NCI-H774 (cell line): ENCODE data around the gene CDH23.

Experiments used
- DNase-seq: peaks from one replicate; lab custom pipeline; 2025; lab: John Stamatoyannopoulos, UW

CDH23 gene

DNA sequence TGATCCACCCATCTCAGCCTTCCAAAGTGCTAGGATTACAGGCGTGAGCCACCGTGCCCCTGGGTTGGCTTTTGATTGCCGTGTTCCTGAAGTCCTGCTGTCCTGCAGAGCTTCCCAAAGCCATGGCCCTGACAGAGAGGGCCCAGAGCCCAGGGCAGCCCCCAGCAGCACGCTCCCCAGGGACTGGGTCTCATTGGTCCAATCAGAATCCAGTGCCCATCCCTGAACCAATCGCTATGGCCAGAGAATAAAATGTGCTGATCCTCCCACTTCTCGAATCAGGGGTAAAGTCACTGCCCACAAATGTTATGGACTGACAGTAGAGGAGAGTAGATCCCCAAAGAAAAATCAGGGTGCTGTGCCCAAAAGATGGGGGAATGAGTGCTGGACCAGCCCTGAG, 327.8 kb downstream of the CDH23 start:
- no peak for DNase-seq

GRCh38 chr10:71725249-71725648, 328.5 kb downstream of the CDH23 start:
- DNase-seq: no peak

DNA sequence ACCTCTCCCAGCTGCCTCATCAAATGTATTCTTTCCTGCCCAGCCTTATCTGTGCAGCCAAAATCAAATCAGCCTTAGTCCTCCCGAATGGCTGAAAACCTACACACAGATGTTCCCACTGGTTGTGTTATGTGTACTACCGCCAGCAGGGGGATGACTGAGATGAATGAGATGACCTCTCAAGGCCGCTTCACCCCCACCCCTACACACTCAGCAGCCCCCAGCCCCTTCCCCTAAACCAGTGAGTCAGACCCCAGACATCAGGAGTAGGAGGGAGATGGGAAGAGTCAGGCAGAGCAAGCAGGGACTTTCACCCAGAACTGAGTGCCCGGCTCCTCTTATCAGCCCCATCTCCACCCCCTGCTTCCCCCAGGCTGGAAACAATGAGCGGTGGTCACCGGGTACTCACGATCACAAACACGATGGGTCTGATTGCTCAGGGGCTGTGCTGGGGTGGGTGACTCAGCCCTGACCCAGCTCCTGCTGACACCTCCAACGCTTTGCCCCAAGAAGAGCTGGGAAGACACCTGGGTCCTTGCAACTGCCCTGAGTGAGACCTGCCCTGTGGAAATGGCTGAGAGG, 329.4 kb downstream of the CDH23 start:
- no peak for DNase-seq

GRCh38 chr10:71726580-71727104, 329.9 kb downstream of the CDH23 start:
- no peak for DNase-seq

- DNase-seq: no peak
Measured at GRCh38 chr10:71727105-71727737, 330.5 kb downstream of the CDH23 start.

- no peak for DNase-seq
Measured at GRCh38 chr10:71727738-71728737, 331.3 kb downstream of the CDH23 start.

DNA sequence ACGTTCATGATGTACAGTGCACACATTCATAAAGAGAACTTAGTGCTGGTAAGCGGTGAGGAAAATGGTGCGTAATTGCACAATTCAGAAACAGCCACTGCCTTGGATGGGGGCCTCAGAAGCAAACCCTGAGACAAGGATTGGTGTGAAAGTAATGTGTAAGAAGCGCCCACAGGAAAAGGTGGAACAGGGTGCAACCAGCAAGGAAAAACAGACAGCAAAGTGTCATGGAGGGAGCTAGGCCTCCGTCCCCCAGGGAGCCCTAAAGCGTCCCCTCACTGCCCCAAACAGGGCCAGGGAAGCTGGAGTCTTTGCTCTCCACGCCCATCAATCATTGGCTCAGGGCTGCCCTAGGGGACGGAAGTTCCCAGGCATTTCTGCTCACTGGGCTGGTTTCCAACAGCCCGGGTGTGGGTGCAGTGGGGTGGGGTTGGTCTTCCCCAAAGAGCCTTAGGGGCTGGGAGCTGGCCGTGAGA, 332.5 kb downstream of the CDH23 start:
- no peak for DNase-seq

- no peak for DNase-seq
Measured at GRCh38 chr10:71731791-71732190, 335.1 kb downstream of the CDH23 start.

- no peak for DNase-seq
Measured at GRCh38 chr10:71734797-71735196, 338.1 kb downstream of the CDH23 start.

GRCh38 chr10:71735709-71736569, 339.2 kb downstream of the CDH23 start:
- no peak for DNase-seq

- no peak for DNase-seq
Measured at GRCh38 chr10:71736570-71736952, 339.8 kb downstream of the CDH23 start.

GRCh38 chr10:71737001-71737833, 340.5 kb downstream of the CDH23 start:
- DNase-seq: no peak

- no peak for DNase-seq
Measured at GRCh38 chr10:71737834-71738197, 341.1 kb downstream of the CDH23 start.

- no peak for DNase-seq
Measured at GRCh38 chr10:71739358-71739900, 342.7 kb downstream of the CDH23 start.

- no peak for DNase-seq
Measured at GRCh38 chr10:71740069-71740653, 343.4 kb downstream of the CDH23 start.

- no peak for DNase-seq
Measured at GRCh38 chr10:71741029-71741428, 344.3 kb downstream of the CDH23 start.

- no peak for DNase-seq
Measured at GRCh38 chr10:71741671-71742070, 345.0 kb downstream of the CDH23 start.

DNA sequence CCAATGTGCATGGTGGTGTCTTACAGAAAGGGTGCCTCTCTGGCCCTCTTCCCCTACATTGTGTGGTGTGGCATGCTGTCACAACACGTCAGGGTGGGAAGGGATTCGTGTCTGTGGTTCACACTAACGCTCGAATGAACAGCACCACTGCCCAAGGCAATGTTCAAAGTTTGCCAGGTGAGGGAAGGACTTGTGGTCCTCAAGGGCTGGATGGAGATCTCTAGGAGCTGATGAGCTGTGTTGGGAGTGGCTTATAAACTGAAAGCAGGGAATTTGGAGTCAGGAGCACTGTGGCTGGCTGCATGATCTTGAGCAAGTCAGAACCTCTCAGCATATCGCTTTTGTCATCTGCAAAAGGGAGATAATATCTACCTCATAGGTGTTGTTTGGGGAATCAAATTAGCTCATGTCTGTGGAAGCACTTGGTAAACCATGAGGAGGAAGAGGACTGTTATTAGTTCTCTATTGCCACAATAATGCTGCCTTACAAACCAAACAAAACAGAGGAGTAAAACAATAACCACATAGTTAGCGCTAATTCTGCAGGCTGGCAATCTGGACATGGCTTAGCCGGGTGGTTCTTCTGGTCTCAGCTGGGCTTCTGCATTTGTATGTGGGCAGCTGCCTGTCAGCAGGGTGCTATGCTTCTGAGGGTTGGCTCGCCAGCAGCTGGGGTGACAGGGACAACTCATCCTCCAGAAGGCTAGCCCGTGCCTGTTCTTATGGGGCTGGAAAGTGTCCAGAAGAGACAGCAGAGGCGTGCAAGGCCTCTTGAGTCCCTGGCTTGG, 345.8 kb downstream of the CDH23 start:
- no peak for DNase-seq
